PC-3 (cell line): ENCODE data around the gene ENOSF1. TPM values are rescaled to one million over a fixed set of nuclear protein-coding genes. Genes with fewer than 3 reads are reported as not detected.
A peak's percentile ranks its signal among the peaks of the same experiment; 100 is the strongest.

ENCODE experiments used
- ATAC-seq: fragments of 200-7000 bp; cut with Tn5 transposase; 2 replicates; pipeline ENCODE4 v1.9.1; 2020; ENCODE audit warnings: mild to moderate bottlenecking, moderate library complexity
- BruUV-seq: library from RNA; stranded (reverse); fragments of 400-500 nt; replicated peaks from 2 replicates; lab custom pipeline; 2021; lab: Mats Ljungman, UMichigan
- CTCF ChIA-PET: fragments of 300-600 bp; sonication (Branson Sonifier 250); formaldehyde crosslinking; loops from one replicate; lab custom pipeline; 2022; ENCODE audit warnings: antibody characterized with exemption; lab: Charles Lee
- POLR2A ChIA-PET: fragments of 300-600 bp; sonication (Branson Sonifier 250); formaldehyde crosslinking; loops from one replicate; lab custom pipeline; 2022; ENCODE audit warnings: antibody characterized with exemption; ENCODE audit not compliant: unreplicated experiment; lab: Charles Lee
- DNase-seq: peaks from one replicate; pipeline ENCODE4 v3.0.0-alpha.2; 2015
- H2AFZ ChIP-seq: fragments of 300-600 bp; sonication (generic); 2 replicates; pipeline ENCODE4 v1.6.0; 2016; ENCODE audit warnings: antibody characterized with exemption, low read length
- H3F3A ChIP-seq: fragments of 300-600 bp; sonication (generic); one replicate; pipeline ENCODE4 v1.6.0; 2017; ENCODE audit warnings: antibody characterized with exemption, low read length, control low read depth, mild to moderate bottlenecking; ENCODE audit not compliant: unreplicated experiment
- H3K27ac ChIP-seq: fragments of 300-600 bp; sonication (generic); 2 replicates; pipeline ENCODE4 v1.5.1; 2016; ENCODE audit warnings: mild to moderate bottlenecking, low read length
- H3K27me3 ChIP-seq: fragments of 300-600 bp; sonication (generic); 2 replicates; pipeline ENCODE4 v1.6.1; 2016; ENCODE audit warnings: low read length, mixed read lengths
- H3K36me3 ChIP-seq: fragments of 300-600 bp; sonication (generic); 2 replicates; pipeline ENCODE4 v1.6.1; 2016; ENCODE audit warnings: low read depth, mixed run types, low read length, mixed read lengths
- H3K4me1 ChIP-seq: fragments of 300-600 bp; sonication (generic); 2 replicates; pipeline ENCODE4 v1.5.1; 2016; ENCODE audit warnings: low read length; ENCODE audit not compliant: insufficient read depth
- H3K4me2 ChIP-seq: fragments of 300-600 bp; sonication (generic); 2 replicates; pipeline ENCODE4 v1.6.0; 2016; ENCODE audit warnings: low read length
- H3K4me3 ChIP-seq: fragments of 300-600 bp; sonication (generic); 2 replicates; pipeline ENCODE4 v1.5.1; 2016; ENCODE audit warnings: mild to moderate bottlenecking, low read length, mixed read lengths
- H3K79me2 ChIP-seq: fragments of 300-600 bp; sonication (generic); 2 replicates; pipeline ENCODE4 v1.6.1; 2017; ENCODE audit warnings: low read length, mixed read lengths
- H3K9ac ChIP-seq: fragments of 300-600 bp; sonication (generic); 2 replicates; pipeline ENCODE4 v1.6.0; 2016; ENCODE audit warnings: mild to moderate bottlenecking, low read length
- H3K9me2 ChIP-seq: fragments of 300-600 bp; sonication (generic); replicated peaks from 2 replicates; pipeline ENCODE4 v1.6.1; 2016; ENCODE audit warnings: mixed run types, low read length, mixed read lengths
- H3K9me3 ChIP-seq: fragments of 300-600 bp; sonication (generic); 2 replicates; pipeline ENCODE4 v1.6.1; 2016; ENCODE audit warnings: low read length, mixed read lengths
- H4K20me1 ChIP-seq: fragments of 300-600 bp; sonication (generic); 2 replicates; pipeline ENCODE4 v1.6.1; 2016; ENCODE audit warnings: low read length, mixed read lengths
- CTCF ChIP-seq: fragments of 300-600 bp; sonication (generic); conservative IDR thresholded peaks from 2 replicates; pipeline ENCODE4 v1.5.1; 2017; ENCODE audit warnings: antibody characterized with exemption, low read depth, mild to moderate bottlenecking, low read length
- EZH2 ChIP-seq: fragments of 300-600 bp; sonication (generic); IDR thresholded peaks from one replicate; pipeline ENCODE4 v1.6.1; 2017; ENCODE audit warnings: antibody characterized with exemption, mild to moderate bottlenecking, low read length; ENCODE audit not compliant: unreplicated experiment
- EZH2phosphoT487 ChIP-seq: fragments of 300-600 bp; sonication (generic); IDR thresholded peaks from 2 replicates; pipeline ENCODE4 v1.6.1; 2018; ENCODE audit warnings: mild to moderate bottlenecking, antibody characterized with exemption, low read length, borderline replicate concordance
- intact Hi-C: fragments of 100-400 bp; cut with micrococcal nuclease; formaldehyde crosslinking; loops from 2 replicates; pipeline ENCODE4 v1.9.0; 2023
- total RNA-seq: library from RNA; depleted of rRNA; stranded (reverse); fragments of >200 nt; gene quantifications from 2 replicates; pipeline ENCODE4 v1.2.3, GENCODE V29; 2014

ENOSF1 gene
- total RNA-seq, 1 experiment from 2014 or later: 44.2 TPM

GRCh38 chr18:697012-697411 is 15.4 kb downstream of the ENOSF1 start:
- TF ChIP-seq EZH2phosphoT487 (no peak), EZH2 (no peak), CTCF (no peak)
- intact Hi-C loops: no loop called here
- Histone ChIP-seq H3K9me2 (no peaks in the 10 kb centered on the region), H3K79me2 (0 out of 2 replicates have a peak, but pooled peaks cover 10% of the 10 kb centered on the region), H4K20me1 (no peaks in the 10 kb centered on the region), H3K4me3 (no peak overlapping the region), H3K9me3 (no peaks in the 10 kb centered on the region), H3K9ac (no peak overlapping the region), H3K4me1 (peaks cover 10% of the 10 kb centered on the region; the same call in 1 of the 2 replicates), H2AFZ (no peak overlapping the region), H3K4me2 (no peak overlapping the region), H3F3A (no peaks in the 10 kb centered on the region), H3K36me3 (peaks cover 25% of the 10 kb centered on the region; the same call in 1 of the 2 replicates), H3K27me3 (no peaks in the 10 kb centered on the region), H3K27ac (no peak overlapping the region)
- BruUV-seq: no TSS peak
- ChIA-PET POLR2A (no interaction called here), CTCF (no interaction called here)
- ATAC-seq (no peak), DNase-seq (no peak)

GRCh38 chr18:693466-694187 is 18.8 kb downstream of the ENOSF1 start:
- Histone ChIP-seq H3K27ac (no peak overlapping the region), H3K9me2 (no peaks in the 10 kb centered on the region), H3K4me3 (no peak overlapping the region), H3K9ac (no peak overlapping the region), H3K27me3 (no peaks in the 10 kb centered on the region), H3K4me2 (no peak overlapping the region), H3K79me2 (0 out of 2 replicates have a peak, but pooled peaks cover under 1% of the 10 kb centered on the region), H4K20me1 (no peaks in the 10 kb centered on the region), H3K36me3 (peaks cover 17% of the 10 kb centered on the region; the same call in 1 of the 2 replicates), H3F3A (no peaks in the 10 kb centered on the region), H3K9me3 (no peaks in the 10 kb centered on the region), H3K4me1 (no peaks in the 10 kb centered on the region), H2AFZ (no peak overlapping the region)
- TF ChIP-seq CTCF: no peak
- no peak for TF ChIP-seq EZH2
- TF ChIP-seq EZH2phosphoT487: no peak
- ChIA-PET CTCF (no interaction called here), POLR2A (no interaction called here)
- no peak for DNase-seq
- TSS peak; percentile 6 for BruUV-seq
- ATAC-seq: no peak
- intact Hi-C loops: no loop called here

- H4K20me1 ChIP-seq: no peaks in the 10 kb centered on the region
- no peak overlapping the region for H3K4me3 ChIP-seq
- no peak for ATAC-seq
- no peak overlapping the region for H3K27ac ChIP-seq
- intact Hi-C loops: no loop called here
- H3F3A ChIP-seq: no peaks in the 10 kb centered on the region
- POLR2A ChIA-PET: no interaction called here
- H3K36me3 ChIP-seq: peaks cover 15% of the 10 kb centered on the region; the same call in 1 of the 2 replicates
- H3K79me2 ChIP-seq: no peaks in the 10 kb centered on the region
- CTCF ChIA-PET: no interaction called here
- no peaks in the 10 kb centered on the region for H3K4me1 ChIP-seq
- H3K27me3 ChIP-seq: no peaks in the 10 kb centered on the region
- no peak overlapping the region for H2AFZ ChIP-seq
- no peak for DNase-seq
- no peaks in the 10 kb centered on the region for H3K9me3 ChIP-seq
- H3K9ac ChIP-seq: no peak overlapping the region
- BruUV-seq: no TSS peak
- no peak overlapping the region for H3K4me2 ChIP-seq
- no peak for TF ChIP-seq CTCF
- TF ChIP-seq EZH2phosphoT487: no peak
- TF ChIP-seq EZH2: no peak
- no peaks in the 10 kb centered on the region for H3K9me2 ChIP-seq
Observed at GRCh38 chr18:692824-693223, 19.6 kb downstream of the ENOSF1 start.
